Mesenchymal stem cell (in vitro differentiated cells and primary cell): ENCODE measurements around the gene LRP11.

ENCODE experiments used
- DNase-seq: peaks from one replicate; pipeline ENCODE4 v3.0.0-alpha.2; 2013
- H2AFZ ChIP-seq: one replicate; pipeline ENCODE4 v1.6.1; 2013; ENCODE audit warnings: low read depth, mild to moderate bottlenecking, control low read depth, inconsistent platforms, low read length, moderate library complexity
- H2AK5ac ChIP-seq: 2 replicates; pipeline ENCODE4 v1.6.1; 2013; ENCODE audit warnings: low read length, moderate library complexity, mild to moderate bottlenecking, inconsistent platforms; ENCODE audit not compliant: severe bottlenecking
- H2BK120ac ChIP-seq: one replicate; pipeline ENCODE4 v1.6.1; 2013; ENCODE audit warnings: low read depth, mild to moderate bottlenecking, inconsistent platforms, low read length, moderate library complexity
- H2BK12ac ChIP-seq, 2 experiments: one replicate each; pipeline ENCODE4 v1.6.1; 2013; ENCODE audit warnings: inconsistent platforms in 2 of 2, low read length in 2 of 2, mild to moderate bottlenecking in 2 of 2, moderate library complexity in 2 of 2, control low read depth in 1 of 2
- H2BK15ac ChIP-seq: one replicate; pipeline ENCODE4 v1.6.1; 2013; ENCODE audit warnings: mild to moderate bottlenecking, low read depth, inconsistent platforms; ENCODE audit not compliant: poor library complexity, severe bottlenecking
- H2BK5ac ChIP-seq: 2 replicates; pipeline ENCODE4 v1.6.1; 2013; ENCODE audit warnings: low read depth, mild to moderate bottlenecking, low read length, control low read depth, inconsistent platforms; ENCODE audit not compliant: poor library complexity, severe bottlenecking
- H3K14ac ChIP-seq, 2 experiments: one replicate each; pipeline ENCODE4 v1.6.1; 2013; ENCODE audit warnings: inconsistent platforms in 2 of 2, low read length in 2 of 2, control low read depth in 1 of 2, mild to moderate bottlenecking in 1 of 2, moderate library complexity in 1 of 2
- H3K18ac ChIP-seq, 2 experiments: one replicate each; pipeline ENCODE4 v1.6.1; 2013; ENCODE audit warnings: inconsistent platforms in 2 of 2, low read length in 2 of 2, control low read depth in 1 of 2, low read depth in 1 of 2, mild to moderate bottlenecking in 1 of 2
- H3K23ac ChIP-seq, 2 experiments: one replicate each; pipeline ENCODE4 v1.6.1; 2013; ENCODE audit warnings: inconsistent platforms in 2 of 2, low read length in 2 of 2, mild to moderate bottlenecking in 2 of 2, moderate library complexity in 2 of 2, control low read depth in 1 of 2
- H3K27ac ChIP-seq: 2 replicates; pipeline ENCODE4 v1.5.1; 2013; ENCODE audit warnings: mild to moderate bottlenecking, moderate library complexity, low read length, control low read depth, inconsistent platforms; ENCODE audit not compliant: poor library complexity, severe bottlenecking
- H3K27me3 ChIP-seq, 2 experiments: 2 replicates each; pipeline versions ENCODE4 v1.6.1 to v1.7.0; 2013; ENCODE audit warnings: low read length in 2 of 2, mild to moderate bottlenecking in 2 of 2, moderate library complexity in 2 of 2, control low read depth in 1 of 2, inconsistent platforms in 1 of 2; ENCODE audit not compliant: control insufficient read depth in 1 of 2, insufficient read depth in 1 of 2
- H3K36me3 ChIP-seq, 2 experiments: 2 replicates each; pipeline versions ENCODE4 v1.6.1 to v1.7.0; 2013; ENCODE audit warnings: low read length in 2 of 2, control low read depth in 1 of 2, inconsistent platforms in 1 of 2, low read depth in 1 of 2, mild to moderate bottlenecking in 1 of 2; ENCODE audit not compliant: insufficient read depth in 2 of 2, control insufficient read depth in 1 of 2
- H3K4ac ChIP-seq, 2 experiments: one replicate each; pipeline ENCODE4 v1.6.1; 2013; ENCODE audit warnings: inconsistent platforms in 2 of 2, low read length in 2 of 2, mild to moderate bottlenecking in 2 of 2, moderate library complexity in 2 of 2, control low read depth in 1 of 2, low read depth in 1 of 2
- H3K4me1 ChIP-seq: 2 replicates; pipeline ENCODE4 v1.6.1; 2013; ENCODE audit warnings: low read depth, low read length, control low read depth; ENCODE audit not compliant: control insufficient read depth, insufficient read depth
- H3K4me2 ChIP-seq: 2 replicates; pipeline ENCODE4 v1.6.1; 2013; ENCODE audit warnings: low read length, mild to moderate bottlenecking, inconsistent platforms; ENCODE audit not compliant: poor library complexity, severe bottlenecking
- H3K4me3 ChIP-seq, 2 experiments: 2 replicates each; pipeline versions ENCODE4 v1.5.1 to v1.7.0; 2013; ENCODE audit warnings: low read length in 2 of 2, mild to moderate bottlenecking in 2 of 2, control low read depth in 1 of 2, low read depth in 1 of 2; ENCODE audit not compliant: insufficient read depth in 1 of 2
- H3K79me1 ChIP-seq: replicated peaks from 2 replicates; pipeline ENCODE4 v1.6.1; 2013; ENCODE audit warnings: mild to moderate bottlenecking, control low read depth, low read length, inconsistent platforms; ENCODE audit not compliant: poor library complexity, severe bottlenecking
- H3K9ac ChIP-seq: 2 replicates; pipeline ENCODE4 v1.7.0; 2013; ENCODE audit warnings: mild to moderate bottlenecking, low read length, moderate library complexity
- H3K9me3 ChIP-seq: 2 replicates; pipeline ENCODE4 v1.7.0; 2013; ENCODE audit warnings: mild to moderate bottlenecking, low read length; ENCODE audit not compliant: control insufficient read depth
- H4K8ac ChIP-seq: one replicate; pipeline ENCODE4 v1.6.1; 2013; ENCODE audit warnings: inconsistent platforms, mild to moderate bottlenecking, low read length, moderate library complexity
- H4K91ac ChIP-seq: one replicate; pipeline ENCODE4 v1.6.1; 2013; ENCODE audit warnings: mild to moderate bottlenecking, low read length, inconsistent platforms
- WGBS: methylation state at CpG from one replicate; pipeline ENCODE4 v1.1.7; 2013; ENCODE audit warnings: mixed read lengths; 5-methylcytosine and 5-hydroxymethylcytosine counted together

The LRP11 gene

GRCh38 chr6:149782337-149782736, 81.8 kb downstream of the LRP11 start:
- H3K9ac ChIP-seq = no peak overlapping the region
- no peak overlapping the region for H2BK12ac ChIP-seq

DNA sequence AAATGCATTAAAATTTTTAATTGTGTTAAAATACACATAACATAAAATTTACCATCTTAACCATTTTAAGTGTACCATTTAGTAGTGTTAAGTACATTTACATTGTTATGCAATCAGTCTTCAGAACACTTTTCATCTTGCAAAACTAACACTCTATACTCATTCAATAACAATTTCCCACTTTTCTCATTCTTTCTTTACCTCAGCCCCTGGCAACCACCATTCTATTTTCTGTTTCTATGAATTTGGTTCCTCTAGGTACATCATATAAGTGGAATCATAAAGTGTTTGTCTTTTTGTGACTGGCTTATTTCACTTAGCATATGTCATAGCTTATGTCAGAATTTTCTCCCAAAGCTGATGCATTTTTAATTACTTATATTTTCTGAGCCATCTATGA, 82.4 kb downstream of the LRP11 start:
- Histone ChIP-seq H3K4me3 (no peak overlapping the region), H3K9ac (no peak overlapping the region), H3K36me3 (peaks cover 10 to 59% of the 10 kb centered on the region in 2 experiments), H2BK5ac (no peak overlapping the region), H4K91ac (no peak overlapping the region), H3K4ac (no peak overlapping the region), H2AFZ (no peak overlapping the region), H3K9me3 (no peaks in the 10 kb centered on the region), H3K18ac (no peak overlapping the region), H3K4me1 (peaks cover 1% of the 10 kb centered on the region), H3K23ac (no peak overlapping the region), H3K79me1 (peaks cover 12% of the 10 kb centered on the region), H2BK120ac (no peak overlapping the region), H3K4me2 (no peak overlapping the region), H2AK5ac (no peak overlapping the region), H3K27me3 (no peaks in the 10 kb centered on the region), H2BK12ac (no peak overlapping the region), H3K14ac (no peak overlapping the region), H2BK15ac (no peak overlapping the region), H3K27ac (no peak overlapping the region), H4K8ac (no peak overlapping the region)
- DNase-seq = no peak

More at GRCh38 chr6:149782337-149782736, 81.8 kb downstream of the LRP11 start:
- Histone ChIP-seq H2BK5ac (no peak overlapping the region), H2AFZ (no peak overlapping the region), H3K79me1 (peaks cover 12% of the 10 kb centered on the region), H2AK5ac (no peak overlapping the region), H3K27ac (no peak overlapping the region), H3K4ac (no peak overlapping the region), H2BK120ac (no peak overlapping the region), H3K4me1 (peaks cover 1% of the 10 kb centered on the region), H3K4me2 (no peak overlapping the region), H3K36me3 (peaks cover 10 to 53% of the 10 kb centered on the region in 2 experiments), H2BK15ac (no peak overlapping the region), H3K23ac (no peak overlapping the region), H4K91ac (no peak overlapping the region), H3K14ac (no peak overlapping the region), H4K8ac (no peak overlapping the region), H3K4me3 (no peak overlapping the region), H3K18ac (no peak overlapping the region), H3K9me3 (no peaks in the 10 kb centered on the region), H3K27me3 (no peaks in the 10 kb centered on the region)
- DNase-seq = no peak
- WGBS = 97% methylated on average over 2 of the region's 2 CpGs

- peaks cover 18 to 74% of the 10 kb centered on the region in 2 experiments for H3K36me3 ChIP-seq
- H3K9me3 ChIP-seq = no peaks in the 10 kb centered on the region
- DNase-seq = no peak
- H3K4me3 ChIP-seq = no peak overlapping the region
- H3K4me2 ChIP-seq = no peak overlapping the region
- no peak overlapping the region for H4K8ac ChIP-seq
- peaks cover 1% of the 10 kb centered on the region for H3K4me1 ChIP-seq
- no peak overlapping the region for H4K91ac ChIP-seq
- H3K23ac ChIP-seq = no peak overlapping the region
- peaks cover 17% of the 10 kb centered on the region for H3K79me1 ChIP-seq
- H2BK12ac ChIP-seq = no peak overlapping the region
- no peak overlapping the region for H2BK5ac ChIP-seq
- H2BK15ac ChIP-seq = no peak overlapping the region
- H2AFZ ChIP-seq = no peak overlapping the region
- no peak overlapping the region for H3K14ac ChIP-seq
- H2AK5ac ChIP-seq = no peak overlapping the region
- H3K18ac ChIP-seq = no peak overlapping the region
- no peak overlapping the region for H3K4ac ChIP-seq
- H3K9ac ChIP-seq = no peak overlapping the region
- no peak overlapping the region for H3K27ac ChIP-seq
- no peak overlapping the region for H2BK120ac ChIP-seq
- WGBS = 100% methylated on average over 2 of the region's 2 CpGs
- no peaks in the 10 kb centered on the region for H3K27me3 ChIP-seq
Observed at GRCh38 chr6:149779644-149779963, 84.6 kb downstream of the LRP11 start.

DNA sequence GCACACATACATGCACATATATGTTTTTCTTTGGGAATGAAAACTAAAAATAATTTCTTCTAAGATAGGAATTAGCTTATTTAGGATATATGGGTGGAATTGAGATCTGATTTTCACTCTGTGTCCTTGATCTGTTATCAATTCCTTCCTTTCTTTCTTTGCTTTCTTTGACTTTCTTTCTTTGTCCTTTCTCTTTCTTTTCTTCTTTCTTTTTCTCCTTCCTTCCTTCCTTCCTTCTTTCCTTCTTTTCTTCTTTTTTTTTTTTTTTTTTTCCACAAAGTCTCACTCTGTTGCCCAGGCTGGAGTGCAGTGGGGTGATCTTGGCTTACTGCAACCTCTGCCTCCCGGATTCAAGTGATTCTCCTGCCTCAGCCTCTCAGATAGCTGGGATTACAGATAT, 86.5 kb downstream of the LRP11 start:
- H2AFZ ChIP-seq = no peak overlapping the region
- H2BK120ac ChIP-seq = no peak overlapping the region
- no peak overlapping the region for H3K23ac ChIP-seq
- no peaks in the 10 kb centered on the region for H3K4me1 ChIP-seq
- no peak overlapping the region for H4K91ac ChIP-seq
- H3K14ac ChIP-seq = no peak overlapping the region
- H3K27me3 ChIP-seq = no peaks in the 10 kb centered on the region
- no peak for DNase-seq
- H4K8ac ChIP-seq = no peak overlapping the region
- 83% methylated on average over 1 of the region's 1 CpG for WGBS
- no peak overlapping the region for H2BK12ac ChIP-seq
- no peak overlapping the region for H3K9ac ChIP-seq
- H2AK5ac ChIP-seq = no peak overlapping the region
- H3K4me2 ChIP-seq = no peak overlapping the region
- no peak overlapping the region for H3K4me3 ChIP-seq
- H3K18ac ChIP-seq = no peak overlapping the region
- peaks cover 24 to 70% of the 10 kb centered on the region in 2 experiments for H3K36me3 ChIP-seq
- no peaks in the 10 kb centered on the region for H3K9me3 ChIP-seq
- H2BK5ac ChIP-seq = no peak overlapping the region
- H3K4ac ChIP-seq = no peak overlapping the region
- peaks cover 12% of the 10 kb centered on the region for H3K79me1 ChIP-seq
- H3K27ac ChIP-seq = no peak overlapping the region
- H2BK15ac ChIP-seq = no peak overlapping the region
